Ishikawa (cell line): ENCODE measurements around the gene AATF.

Source experiments
- CEBPB ChIP-seq: IDR thresholded peaks from 2 replicates; pipeline ENCODE4 v1.6.1; 2012
- CREB1 ChIP-seq: IDR thresholded peaks from 2 replicates; pipeline ENCODE4 v1.6.1; 2012; ENCODE audit warnings: low read depth
- EGR1 ChIP-seq: IDR thresholded peaks from 2 replicates; pipeline ENCODE4 v1.6.1; 2012
- EP300 ChIP-seq: IDR thresholded peaks from 2 replicates; pipeline ENCODE4 v1.6.1; 2012; ENCODE audit warnings: borderline replicate concordance
- FOXM1 ChIP-seq: IDR thresholded peaks from 2 replicates; pipeline ENCODE4 v1.6.1; 2012; ENCODE audit warnings: low read depth, borderline replicate concordance
- MAX ChIP-seq: IDR thresholded peaks from 2 replicates; pipeline ENCODE4 v1.6.1; 2012
- NFIC ChIP-seq: IDR thresholded peaks from 2 replicates; pipeline ENCODE4 v1.6.1; 2012
- RAD21 ChIP-seq: IDR thresholded peaks from 2 replicates; pipeline ENCODE4 v1.6.1; 2012; ENCODE audit warnings: low read depth
- TAF1 ChIP-seq: IDR thresholded peaks from 2 replicates; pipeline ENCODE4 v1.6.1; 2012; ENCODE audit warnings: low read depth, mild to moderate bottlenecking
- TCF12 ChIP-seq: IDR thresholded peaks from 2 replicates; pipeline ENCODE4 v1.6.1; 2012; ENCODE audit warnings: low read depth
- TEAD4 ChIP-seq: IDR thresholded peaks from 2 replicates; pipeline ENCODE4 v1.6.1; 2012
- YY1 ChIP-seq: IDR thresholded peaks from 2 replicates; pipeline ENCODE4 v1.6.1; 2012; ENCODE audit warnings: low read depth
- ZBTB7A ChIP-seq: IDR thresholded peaks from 2 replicates; pipeline ENCODE4 v1.6.1; 2012; ENCODE audit warnings: low read depth
- TF ChIP-seq, protein P1 (sequence below): IDR thresholded peaks from 2 replicates; pipeline ENCODE4 v1.6.1; 2012; ENCODE audit warnings: low read depth, mild to moderate bottlenecking
- TF ChIP-seq, protein P2 (sequence below): IDR thresholded peaks from 2 replicates; pipeline ENCODE4 v1.6.1; 2012

Gene AATF

GRCh38 chr17:37103231-37103630 is 154.5 kb downstream of the AATF start:
- TF ChIP-seq, protein P1, sequence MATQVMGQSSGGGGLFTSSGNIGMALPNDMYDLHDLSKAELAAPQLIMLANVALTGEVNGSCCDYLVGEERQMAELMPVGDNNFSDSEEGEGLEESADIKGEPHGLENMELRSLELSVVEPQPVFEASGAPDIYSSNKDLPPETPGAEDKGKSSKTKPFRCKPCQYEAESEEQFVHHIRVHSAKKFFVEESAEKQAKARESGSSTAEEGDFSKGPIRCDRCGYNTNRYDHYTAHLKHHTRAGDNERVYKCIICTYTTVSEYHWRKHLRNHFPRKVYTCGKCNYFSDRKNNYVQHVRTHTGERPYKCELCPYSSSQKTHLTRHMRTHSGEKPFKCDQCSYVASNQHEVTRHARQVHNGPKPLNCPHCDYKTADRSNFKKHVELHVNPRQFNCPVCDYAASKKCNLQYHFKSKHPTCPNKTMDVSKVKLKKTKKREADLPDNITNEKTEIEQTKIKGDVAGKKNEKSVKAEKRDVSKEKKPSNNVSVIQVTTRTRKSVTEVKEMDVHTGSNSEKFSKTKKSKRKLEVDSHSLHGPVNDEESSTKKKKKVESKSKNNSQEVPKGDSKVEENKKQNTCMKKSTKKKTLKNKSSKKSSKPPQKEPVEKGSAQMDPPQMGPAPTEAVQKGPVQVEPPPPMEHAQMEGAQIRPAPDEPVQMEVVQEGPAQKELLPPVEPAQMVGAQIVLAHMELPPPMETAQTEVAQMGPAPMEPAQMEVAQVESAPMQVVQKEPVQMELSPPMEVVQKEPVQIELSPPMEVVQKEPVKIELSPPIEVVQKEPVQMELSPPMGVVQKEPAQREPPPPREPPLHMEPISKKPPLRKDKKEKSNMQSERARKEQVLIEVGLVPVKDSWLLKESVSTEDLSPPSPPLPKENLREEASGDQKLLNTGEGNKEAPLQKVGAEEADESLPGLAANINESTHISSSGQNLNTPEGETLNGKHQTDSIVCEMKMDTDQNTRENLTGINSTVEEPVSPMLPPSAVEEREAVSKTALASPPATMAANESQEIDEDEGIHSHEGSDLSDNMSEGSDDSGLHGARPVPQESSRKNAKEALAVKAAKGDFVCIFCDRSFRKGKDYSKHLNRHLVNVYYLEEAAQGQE, result no peak
- TF ChIP-seq MAX (no peak), EGR1 (no peak), CEBPB (no peak), NFIC (no peak), ZBTB7A (no peak), FOXM1 (no peak)

DNA sequence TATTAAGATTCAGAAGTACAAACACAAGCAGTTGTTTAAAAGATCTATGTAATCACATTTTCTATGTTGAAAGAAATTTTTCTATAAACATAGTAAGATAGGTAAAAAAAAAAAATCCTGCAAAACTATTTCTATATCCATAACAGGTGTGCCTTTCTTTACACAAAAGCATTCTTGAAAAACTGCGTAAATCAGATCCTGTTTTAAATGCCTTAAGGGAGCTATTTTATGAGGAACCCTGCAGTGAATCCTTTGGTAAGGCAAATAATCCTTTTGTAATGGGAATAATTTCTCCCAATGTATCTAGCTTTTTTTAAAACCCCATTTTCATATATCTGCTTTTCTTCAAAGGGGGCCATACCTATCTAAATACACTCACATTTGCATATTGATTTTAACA is 157.3 kb downstream of the AATF start:
- TF ChIP-seq FOXM1 (no peak), NFIC (no peak), ZBTB7A (no peak), CREB1 (no peak), YY1 (no peak), MAX (no peak), TCF12 (no peak), CEBPB (no peak), RAD21 (no peak), TAF1 (no peak), EGR1 (no peak), EP300 (no peak), TEAD4 (no peak)
- TF ChIP-seq, protein P2, sequence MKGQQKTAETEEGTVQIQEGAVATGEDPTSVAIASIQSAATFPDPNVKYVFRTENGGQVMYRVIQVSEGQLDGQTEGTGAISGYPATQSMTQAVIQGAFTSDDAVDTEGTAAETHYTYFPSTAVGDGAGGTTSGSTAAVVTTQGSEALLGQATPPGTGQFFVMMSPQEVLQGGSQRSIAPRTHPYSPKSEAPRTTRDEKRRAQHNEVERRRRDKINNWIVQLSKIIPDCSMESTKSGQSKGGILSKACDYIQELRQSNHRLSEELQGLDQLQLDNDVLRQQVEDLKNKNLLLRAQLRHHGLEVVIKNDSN, result no peak
- TF ChIP-seq, protein P1, result no peak
